KBM-7 (cell line): ENCODE data around the gene SIVA1.

Experiments used
- DNase-seq: peaks from one replicate; pipeline ENCODE4 v3.0.0-alpha.2; 2015
- in situ Hi-C: fragments of 300-500 bp; cut with MboI; formaldehyde crosslinking; loops from 2 replicates; pipeline ENCODE4 v1.14.3; 2020; ENCODE audit warnings: low sequenced_read_pairs, low pct_unique_long_range_greater_than_20kb, mixed read lengths

Gene SIVA1, protein sequence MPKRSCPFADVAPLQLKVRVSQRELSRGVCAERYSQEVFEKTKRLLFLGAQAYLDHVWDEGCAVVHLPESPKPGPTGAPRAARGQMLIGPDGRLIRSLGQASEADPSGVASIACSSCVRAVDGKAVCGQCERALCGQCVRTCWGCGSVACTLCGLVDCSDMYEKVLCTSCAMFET

GRCh38 chr14:104752735-104753527 is at the start of gene SIVA1:
Gene SIVA1, plus strand, starts transcription at chr14:104753147. Its CDS starts 55 bp downstream, at chr14:104753202.
- in situ Hi-C loops, result no loop called here
- DNase-seq, result peak; percentile 100

DNA sequence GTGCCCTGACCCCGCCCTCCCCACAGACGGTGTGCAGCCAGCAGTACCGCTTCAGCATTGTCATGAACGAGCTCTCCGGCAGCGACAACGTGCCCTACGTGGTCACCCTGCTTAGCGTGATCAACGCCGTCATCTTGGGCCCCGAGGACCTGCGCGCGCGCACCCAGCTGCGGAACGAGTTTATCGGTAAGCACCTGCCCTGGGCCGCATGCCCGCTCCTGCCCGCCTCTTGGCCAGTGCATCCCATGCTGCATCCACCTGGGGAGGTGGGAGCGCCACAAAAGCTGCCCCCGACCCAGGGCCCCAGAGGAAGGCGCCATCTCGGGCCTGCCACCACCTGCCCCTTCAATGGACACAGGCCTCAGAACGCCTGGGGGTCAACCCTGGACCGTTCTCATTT is 49.7 kb upstream of the SIVA1 start:
- in situ Hi-C loops, result no loop called here
- DNase-seq, result no peak

- in situ Hi-C loops, result no loop called here
- DNase-seq, result no peak
Observed at GRCh38 chr14:104704252-104704651, 48.7 kb upstream of the SIVA1 start.

- no peak for DNase-seq
- in situ Hi-C loops, result no loop called here
Observed at GRCh38 chr14:104705340-104706047, 47.5 kb upstream of the SIVA1 start.

- in situ Hi-C loops, result no loop called here
- DNase-seq, result no peak
Observed at GRCh38 chr14:104706733-104707607, 46.0 kb upstream of the SIVA1 start.

DNA sequence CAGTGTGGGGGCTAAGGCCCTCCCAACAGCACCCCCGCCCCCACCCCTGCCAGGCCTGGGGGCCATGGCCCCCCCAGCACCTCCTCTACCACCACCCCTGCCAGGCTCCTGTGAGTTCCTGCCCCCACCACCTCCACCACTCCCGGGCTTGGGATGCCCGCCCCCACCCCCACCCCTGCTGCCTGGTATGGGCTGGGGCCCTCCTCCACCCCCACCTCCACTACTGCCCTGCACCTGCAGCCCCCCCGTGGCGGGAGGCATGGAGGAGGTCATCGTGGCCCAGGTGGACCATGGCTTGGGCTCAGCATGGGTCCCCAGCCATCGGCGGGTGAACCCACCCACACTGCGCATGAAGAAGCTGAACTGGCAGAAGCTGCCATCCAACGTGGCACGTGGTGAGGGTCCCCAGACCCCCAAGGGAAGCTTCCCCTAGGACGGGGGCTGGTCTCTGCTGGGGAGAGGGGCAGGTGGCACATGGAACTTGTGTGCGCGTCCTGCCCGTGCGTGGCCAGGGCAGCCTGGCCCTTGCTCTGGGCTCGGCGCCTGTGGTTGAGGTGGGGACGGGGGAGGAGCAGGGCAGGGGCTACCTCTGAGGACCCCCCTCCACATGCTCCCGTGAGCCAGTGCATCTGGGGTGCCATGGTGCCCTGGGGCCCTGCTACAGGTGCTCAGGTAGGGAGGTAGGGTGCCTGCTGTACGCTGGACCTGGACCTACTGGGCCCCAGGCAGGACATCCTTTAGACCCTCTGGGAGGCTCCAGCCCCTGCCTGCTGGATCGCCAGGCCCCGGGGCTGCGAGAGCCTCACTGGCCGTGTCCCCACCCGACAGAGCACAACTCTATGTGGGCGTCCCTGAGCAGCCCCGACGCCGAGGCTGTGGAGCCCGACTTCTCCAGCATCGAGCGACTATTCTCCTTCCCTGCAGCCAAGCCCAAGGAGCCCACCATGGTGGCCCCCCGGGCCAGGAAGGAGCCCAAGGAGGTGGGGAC is 45.0 kb upstream of the SIVA1 start:
- DNase-seq, result no peak
- in situ Hi-C loops, result no loop called here

GRCh38 chr14:104708606-104709268 is 44.2 kb upstream of the SIVA1 start:
- in situ Hi-C loops, result no loop called here
- DNase-seq, result peak; percentile 74

DNA sequence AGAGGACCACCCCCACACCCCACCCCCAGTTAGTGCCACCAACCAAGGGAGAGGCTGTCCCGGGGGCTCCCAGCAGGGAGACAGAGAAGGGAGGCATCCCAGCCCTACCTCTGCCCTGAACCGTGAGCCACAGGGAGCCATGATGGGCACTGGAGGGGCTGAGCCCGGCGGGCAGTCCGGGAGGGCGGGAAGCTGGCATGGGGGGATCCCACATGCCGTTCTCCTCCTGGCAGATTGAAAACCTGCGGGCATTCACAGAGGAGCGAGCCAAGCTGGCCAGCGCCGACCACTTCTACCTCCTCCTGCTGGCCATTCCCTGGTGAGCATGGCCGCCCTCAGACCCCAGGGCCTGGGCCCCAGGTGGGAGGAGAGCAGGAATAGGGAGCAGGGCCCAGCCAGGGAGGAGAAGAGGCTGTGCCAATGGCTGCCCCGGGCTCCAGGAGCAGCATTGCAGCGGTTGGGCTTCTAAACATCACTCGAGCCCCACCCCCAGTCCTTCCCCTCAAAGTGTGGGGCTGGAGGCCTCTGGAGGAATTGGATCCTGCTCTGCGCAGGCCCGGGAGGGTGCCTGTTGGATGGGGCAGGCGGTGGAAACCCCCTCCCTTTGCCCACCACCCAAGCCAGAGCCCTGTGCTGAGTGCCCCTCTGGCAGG is 43.4 kb upstream of the SIVA1 start:
- in situ Hi-C loops, result no loop called here
- DNase-seq, result no peak

DNA sequence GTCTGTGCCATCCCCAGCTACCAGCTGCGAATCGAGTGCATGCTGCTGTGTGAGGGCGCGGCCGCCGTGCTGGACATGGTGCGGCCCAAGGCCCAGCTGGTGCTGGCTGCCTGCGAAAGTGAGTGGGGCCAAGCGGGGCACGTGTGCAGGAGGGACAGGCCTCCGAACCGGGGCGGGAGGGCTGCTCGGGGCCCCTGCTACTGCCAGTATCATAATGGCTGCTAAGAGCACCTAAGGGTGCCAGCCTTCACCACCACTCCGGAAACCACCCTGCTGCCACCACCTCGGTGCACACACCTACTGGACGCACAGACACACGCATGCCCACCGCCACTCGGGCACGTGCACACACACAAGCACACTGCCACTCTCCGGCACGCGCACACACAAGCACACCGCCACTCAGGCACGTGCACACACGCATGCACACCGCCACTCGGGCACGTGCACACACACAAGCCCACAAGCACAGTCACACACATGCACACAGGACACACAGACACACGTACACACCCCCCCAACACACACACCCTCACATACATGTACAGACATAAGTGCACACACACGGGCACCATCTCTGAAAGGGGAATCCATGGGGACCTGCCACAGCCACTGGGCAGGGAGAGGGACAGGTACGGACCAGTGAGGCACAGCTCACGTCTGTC is 42.7 kb upstream of the SIVA1 start:
- in situ Hi-C loops, result no loop called here
- DNase-seq, result no peak

GRCh38 chr14:104712881-104713734 is 39.8 kb upstream of the SIVA1 start:
- in situ Hi-C loops, result no loop called here
- DNase-seq, result no peak

DNA sequence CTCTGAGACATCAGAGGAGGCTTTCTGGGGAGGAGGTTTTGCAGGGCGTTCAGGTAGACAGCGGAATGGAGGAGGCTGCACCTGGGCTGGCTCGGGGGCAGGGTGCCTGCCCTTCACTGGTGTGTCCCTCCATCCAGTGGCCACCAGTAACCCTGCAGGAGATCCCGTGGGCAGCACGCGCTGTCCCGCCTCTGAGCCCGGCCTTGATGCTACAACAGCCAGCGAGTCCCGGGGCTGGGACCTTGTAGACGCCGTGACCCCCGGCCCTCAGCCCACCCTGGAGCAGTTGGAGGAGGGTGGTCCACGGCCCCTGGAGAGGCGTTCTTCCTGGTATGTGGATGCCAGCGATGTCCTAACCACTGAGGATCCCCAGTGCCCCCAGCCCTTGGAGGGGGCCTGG is 38.9 kb upstream of the SIVA1 start:
- DNase-seq, result no peak
- in situ Hi-C loops, result no loop called here

GRCh38 chr14:104714681-104715080 is 38.3 kb upstream of the SIVA1 start:
- in situ Hi-C loops, result no loop called here

GRCh38 chr14:104715416-104715815 is 37.5 kb upstream of the SIVA1 start:
- in situ Hi-C loops, result no loop called here
- no peak for DNase-seq

More at GRCh38 chr14:104714681-104715080, 38.3 kb upstream of the SIVA1 start:
- DNase-seq, result no peak

- in situ Hi-C loops, result no loop called here
Observed at GRCh38 chr14:104715871-104716270, 37.1 kb upstream of the SIVA1 start.

GRCh38 chr14:104717137-104717536 is 35.8 kb upstream of the SIVA1 start:
- no peak for DNase-seq
- in situ Hi-C loops, result no loop called here

More at GRCh38 chr14:104715871-104716270, 37.1 kb upstream of the SIVA1 start:
- no peak for DNase-seq

DNA sequence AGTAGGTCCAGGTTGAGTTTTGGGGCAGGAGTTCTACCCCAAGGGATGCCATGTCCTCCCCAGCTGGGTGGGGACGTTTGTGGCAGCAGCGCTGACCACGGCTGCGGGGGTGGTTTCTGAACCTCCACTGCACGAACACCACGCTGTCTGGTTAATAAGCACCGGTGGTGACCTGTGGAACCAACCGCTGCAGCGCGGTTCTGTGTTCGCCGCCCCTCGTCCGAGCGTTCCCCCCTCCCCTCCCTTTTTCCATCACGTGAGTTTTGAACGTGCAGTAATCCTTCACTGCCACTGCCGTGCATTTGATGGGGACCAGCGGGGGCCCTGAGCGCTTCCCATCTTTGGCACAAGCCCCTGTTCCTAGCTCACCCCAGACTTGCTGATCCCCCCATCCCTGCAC is 35.3 kb upstream of the SIVA1 start:
- in situ Hi-C loops, result no loop called here
- no peak for DNase-seq
